GM12865 (cell line): ENCODE measurements around the gene RAMP3.
A peak's percentile ranks its signal among the peaks of the same experiment; 100 is the strongest.

Experiments
- DNase-seq: peaks from one replicate; pipeline ENCODE4 v3.0.0; 2010; ENCODE audit warnings: low read depth
- H3K4me3 ChIP-seq: 2 replicates; pipeline ENCODE4 v1.5.1; 2011; ENCODE audit warnings: mild to moderate bottlenecking, low read depth, low read length, control low read depth
- CTCF ChIP-seq: IDR thresholded peaks from 2 replicates; pipeline ENCODE4 v1.5.1; 2011; ENCODE audit warnings: low read length, control low read depth, low read depth, inconsistent platforms; ENCODE audit not compliant: insufficient read depth; ENCODE audit errors: missing control alignments

RAMP3 gene

DNA sequence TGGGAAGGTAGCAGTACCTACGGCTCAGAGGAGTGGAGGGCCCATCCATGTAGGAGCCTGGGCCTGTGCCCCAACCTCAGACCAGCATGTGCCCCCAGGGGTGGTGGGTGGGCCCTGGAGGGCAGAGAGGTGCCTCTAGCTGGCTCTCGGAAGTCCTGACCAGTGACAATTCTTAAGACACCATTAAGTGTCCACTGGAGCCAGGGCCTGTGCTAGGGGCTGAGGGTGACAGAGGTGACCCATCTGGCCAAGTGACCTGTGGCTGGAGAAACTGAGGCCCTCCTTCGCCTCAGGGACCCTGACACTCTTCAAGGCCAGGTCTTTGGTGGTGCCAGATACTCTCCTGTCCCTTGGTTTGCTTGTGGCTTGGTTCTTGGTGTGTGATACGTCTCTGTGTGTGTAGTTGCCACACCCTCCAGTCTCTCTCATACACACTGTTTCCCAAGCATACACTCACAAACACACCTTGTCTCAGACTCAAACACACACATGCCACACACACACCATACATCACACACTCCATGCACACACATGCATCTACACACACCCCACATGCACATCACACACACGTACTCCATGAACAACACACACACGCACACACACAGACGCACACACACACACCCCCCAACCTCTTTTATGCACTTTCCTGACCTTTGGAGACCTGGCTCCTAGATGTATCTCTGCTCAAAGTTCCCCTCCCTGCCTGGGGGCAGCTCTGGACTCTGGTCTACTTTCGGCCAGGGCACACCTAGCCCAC is 897 bp upstream of the RAMP3 start:
- no peak for DNase-seq
- no peak overlapping the region for H3K4me3 ChIP-seq
- TF ChIP-seq CTCF: no peak

DNA sequence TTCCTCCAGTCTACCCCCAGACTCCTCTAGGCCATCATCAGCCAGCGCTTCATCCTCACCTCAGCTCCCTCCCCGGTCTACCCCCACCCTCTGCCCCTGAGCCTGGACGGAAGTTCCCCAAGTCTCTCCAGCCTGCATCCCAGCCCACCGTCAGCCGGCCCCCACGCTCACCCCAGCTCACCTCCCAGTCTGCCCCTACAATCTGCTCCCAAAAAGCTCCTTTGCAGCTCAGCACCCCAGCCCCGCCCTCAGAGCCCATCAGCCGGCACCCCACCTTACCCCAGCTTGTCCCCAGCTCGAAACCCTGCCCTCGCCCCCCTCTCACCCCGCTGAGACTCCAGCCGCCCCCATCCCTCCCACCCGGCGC is 322 bp upstream of the RAMP3 start:
- no peak for TF ChIP-seq CTCF
- DNase-seq: no peak
- no peak overlapping the region for H3K4me3 ChIP-seq

DNA sequence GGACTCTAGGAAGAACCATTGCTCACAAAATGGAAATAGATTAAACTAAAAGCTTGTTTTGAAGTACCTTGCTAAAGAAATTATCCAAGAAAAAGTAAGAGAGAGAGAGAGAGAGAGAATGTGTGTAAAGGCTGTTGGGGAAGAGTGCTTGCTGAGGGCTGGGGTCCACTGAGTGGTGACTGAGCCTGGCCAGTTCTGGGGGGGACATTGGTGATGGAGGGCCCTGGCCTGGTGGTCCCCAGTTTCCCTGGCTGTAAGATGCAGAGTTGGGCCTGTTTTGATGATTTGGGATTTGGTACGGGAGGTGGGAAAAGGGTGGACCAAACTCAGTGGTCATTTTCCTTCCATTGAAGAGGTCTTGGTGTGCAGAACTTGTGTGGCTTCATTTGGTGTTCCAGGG is 880 bp downstream of the RAMP3 start:
- DNase-seq: no peak
- TF ChIP-seq CTCF: no peak
- H3K4me3 ChIP-seq: no peak overlapping the region

- TF ChIP-seq CTCF: no peak
- H3K4me3 ChIP-seq: no peak overlapping the region
- DNase-seq: no peak
Measured at GRCh38 chr7:45159296-45159695, 1.7 kb downstream of the RAMP3 start.

DNA sequence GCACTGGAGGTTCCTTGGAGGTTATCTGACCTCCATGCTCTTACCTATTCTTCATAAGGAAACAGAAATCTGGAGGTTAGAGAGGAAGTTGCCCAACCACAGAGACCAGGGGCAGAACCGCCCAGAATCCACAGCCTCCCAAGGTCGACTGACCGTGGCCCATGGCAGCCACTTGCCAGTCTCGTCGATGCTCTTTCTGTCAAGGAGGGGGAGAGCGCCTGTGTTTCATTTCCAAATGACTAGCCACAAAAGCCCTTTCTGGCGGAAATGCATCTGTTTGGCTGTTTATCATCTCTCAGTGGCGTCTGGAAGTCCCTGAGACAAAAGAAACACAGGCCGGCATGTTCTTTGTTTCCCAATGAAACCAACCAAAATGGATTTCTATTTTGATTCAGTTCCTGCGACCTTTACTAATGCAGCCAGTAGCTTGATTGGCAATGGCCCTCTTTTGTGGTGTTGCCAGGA is 2.9 kb downstream of the RAMP3 start:
- H3K4me3 ChIP-seq: no peak overlapping the region
- no peak for TF ChIP-seq CTCF
- peak; percentile 72 for DNase-seq

- no peak for DNase-seq
- no peak overlapping the region for H3K4me3 ChIP-seq
Measured at GRCh38 chr7:45161138-45161537, 3.5 kb downstream of the RAMP3 start.

More at GRCh38 chr7:45161138-45161537, 3.5 kb downstream of the RAMP3 start:
- TF ChIP-seq CTCF: no peak
